Measurements from ENCODE around the gene KRT23. TPM values are rescaled to one million over a fixed set of nuclear protein-coding genes. Genes with fewer than 3 reads are reported as not detected.

Gene KRT23
- total and polyA plus RNA-seq, 2 experiments from 2014 or later = not detected

DNA sequence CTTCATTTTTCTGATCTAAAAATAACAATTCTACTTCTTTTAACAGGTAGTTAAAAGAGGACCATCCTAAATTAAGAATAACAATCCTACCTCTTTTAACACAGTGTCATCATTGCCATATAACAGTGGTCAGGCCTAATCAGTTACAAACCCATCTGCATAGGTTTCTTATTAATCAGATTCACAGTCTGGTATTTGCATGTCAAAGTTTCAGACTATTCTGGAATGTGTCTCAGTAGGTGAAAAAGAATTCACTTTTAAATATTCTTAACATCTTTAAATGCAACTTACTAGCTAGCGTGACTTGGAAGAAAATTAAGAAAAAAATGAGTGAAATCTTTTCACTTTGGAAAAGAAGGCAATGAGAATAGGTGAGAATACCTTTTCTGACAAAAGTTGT lies 63.6 kb downstream of the KRT23 start (continued):
- TF ChIP-seq, protein P1, sequence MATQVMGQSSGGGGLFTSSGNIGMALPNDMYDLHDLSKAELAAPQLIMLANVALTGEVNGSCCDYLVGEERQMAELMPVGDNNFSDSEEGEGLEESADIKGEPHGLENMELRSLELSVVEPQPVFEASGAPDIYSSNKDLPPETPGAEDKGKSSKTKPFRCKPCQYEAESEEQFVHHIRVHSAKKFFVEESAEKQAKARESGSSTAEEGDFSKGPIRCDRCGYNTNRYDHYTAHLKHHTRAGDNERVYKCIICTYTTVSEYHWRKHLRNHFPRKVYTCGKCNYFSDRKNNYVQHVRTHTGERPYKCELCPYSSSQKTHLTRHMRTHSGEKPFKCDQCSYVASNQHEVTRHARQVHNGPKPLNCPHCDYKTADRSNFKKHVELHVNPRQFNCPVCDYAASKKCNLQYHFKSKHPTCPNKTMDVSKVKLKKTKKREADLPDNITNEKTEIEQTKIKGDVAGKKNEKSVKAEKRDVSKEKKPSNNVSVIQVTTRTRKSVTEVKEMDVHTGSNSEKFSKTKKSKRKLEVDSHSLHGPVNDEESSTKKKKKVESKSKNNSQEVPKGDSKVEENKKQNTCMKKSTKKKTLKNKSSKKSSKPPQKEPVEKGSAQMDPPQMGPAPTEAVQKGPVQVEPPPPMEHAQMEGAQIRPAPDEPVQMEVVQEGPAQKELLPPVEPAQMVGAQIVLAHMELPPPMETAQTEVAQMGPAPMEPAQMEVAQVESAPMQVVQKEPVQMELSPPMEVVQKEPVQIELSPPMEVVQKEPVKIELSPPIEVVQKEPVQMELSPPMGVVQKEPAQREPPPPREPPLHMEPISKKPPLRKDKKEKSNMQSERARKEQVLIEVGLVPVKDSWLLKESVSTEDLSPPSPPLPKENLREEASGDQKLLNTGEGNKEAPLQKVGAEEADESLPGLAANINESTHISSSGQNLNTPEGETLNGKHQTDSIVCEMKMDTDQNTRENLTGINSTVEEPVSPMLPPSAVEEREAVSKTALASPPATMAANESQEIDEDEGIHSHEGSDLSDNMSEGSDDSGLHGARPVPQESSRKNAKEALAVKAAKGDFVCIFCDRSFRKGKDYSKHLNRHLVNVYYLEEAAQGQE (IDR thresholded peaks at IDR 0.05; ENCODE audit: unreplicated experiment) = no peak
- no peak for TF ChIP-seq JUNB (IDR thresholded peaks at IDR 0.05; ENCODE audit: unreplicated experiment)

DNA sequence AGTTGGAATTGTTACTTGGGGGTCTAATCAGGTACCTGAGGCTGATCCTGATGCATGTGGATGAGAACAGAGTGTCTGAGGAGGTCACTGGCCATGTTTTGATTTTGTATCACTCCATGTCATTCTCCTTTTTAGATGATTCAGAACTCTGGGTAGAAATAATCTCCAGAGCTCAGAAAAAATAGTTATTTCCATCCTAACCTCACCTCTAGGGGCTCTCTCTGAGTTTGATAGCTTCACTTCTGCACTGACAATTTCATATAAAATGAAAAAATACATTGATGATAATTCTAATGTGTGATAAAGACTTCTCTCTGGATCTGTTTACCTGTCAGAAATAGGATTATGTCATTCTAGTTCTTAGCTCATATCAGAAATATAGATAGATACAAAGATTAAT lies 64.2 kb downstream of the KRT23 start:
- peak overlapping the region; percentile 17; the same call in 1 of the 2 replicates for H3K27ac Mint-ChIP-seq
- TF ChIP-seq, protein P2, sequence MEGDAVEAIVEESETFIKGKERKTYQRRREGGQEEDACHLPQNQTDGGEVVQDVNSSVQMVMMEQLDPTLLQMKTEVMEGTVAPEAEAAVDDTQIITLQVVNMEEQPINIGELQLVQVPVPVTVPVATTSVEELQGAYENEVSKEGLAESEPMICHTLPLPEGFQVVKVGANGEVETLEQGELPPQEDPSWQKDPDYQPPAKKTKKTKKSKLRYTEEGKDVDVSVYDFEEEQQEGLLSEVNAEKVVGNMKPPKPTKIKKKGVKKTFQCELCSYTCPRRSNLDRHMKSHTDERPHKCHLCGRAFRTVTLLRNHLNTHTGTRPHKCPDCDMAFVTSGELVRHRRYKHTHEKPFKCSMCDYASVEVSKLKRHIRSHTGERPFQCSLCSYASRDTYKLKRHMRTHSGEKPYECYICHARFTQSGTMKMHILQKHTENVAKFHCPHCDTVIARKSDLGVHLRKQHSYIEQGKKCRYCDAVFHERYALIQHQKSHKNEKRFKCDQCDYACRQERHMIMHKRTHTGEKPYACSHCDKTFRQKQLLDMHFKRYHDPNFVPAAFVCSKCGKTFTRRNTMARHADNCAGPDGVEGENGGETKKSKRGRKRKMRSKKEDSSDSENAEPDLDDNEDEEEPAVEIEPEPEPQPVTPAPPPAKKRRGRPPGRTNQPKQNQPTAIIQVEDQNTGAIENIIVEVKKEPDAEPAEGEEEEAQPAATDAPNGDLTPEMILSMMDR (conservative IDR thresholded peaks at IDR 0.05; ENCODE audit: low read depth in 2 of 2) = peak in 1 of 2 experiments; percentile 29; a peak in 2 of 4 replicates
- no peak for TF ChIP-seq JUNB (IDR thresholded peaks at IDR 0.05; ENCODE audit: unreplicated experiment)

More for the DNA sequence above, 64.2 kb downstream of the KRT23 start:
- H3K4me3 ChIP-seq = no peak overlapping the region
- H3K36me3 ChIP-seq (ENCODE audit: insufficient read depth) = no peaks in the 10 kb centered on the region
- H4K20me1 ChIP-seq (replicated peaks; ENCODE audit: insufficient read depth) = no peaks in the 10 kb centered on the region
- H3K4me1 ChIP-seq (ENCODE audit: insufficient read depth) = peaks cover 9% of the 10 kb centered on the region
- H3K9me2 ChIP-seq (ENCODE audit: insufficient read depth) = no peaks in the 10 kb centered on the region; the same call in 1 of the 2 replicates
- Mint-ChIP-seq H3K27me3 (ENCODE audit: insufficient read depth, low read depth, poor library complexity) (no peaks in the 10 kb centered on the region), H3K4me1 (peaks cover 24% of the 10 kb centered on the region), H3K36me3 (ENCODE audit: low read depth) (no peaks in the 10 kb centered on the region), H3K9me3 (no peaks in the 10 kb centered on the region; the same call in 2 of the 3 replicates), H3K4me3 (no peak overlapping the region)
- DNase-seq (ENCODE audit: low spot score) (no peak), ATAC-seq (no peak)
- peak overlapping the region; percentile 59 for H3K4me2 ChIP-seq
- no peak overlapping the region for H3K27ac ChIP-seq (ENCODE audit: low read depth)
- H2AFZ ChIP-seq = no peak overlapping the region
- no peaks in the 10 kb centered on the region for H3K27me3 ChIP-seq (ENCODE audit: insufficient read depth)
- H3F3A ChIP-seq (replicated peaks; ENCODE audit: low read depth) = no peaks in the 10 kb centered on the region
- no peaks in the 10 kb centered on the region for H3K79me2 ChIP-seq (replicated peaks; ENCODE audit: insufficient read depth)

Other genes with a start within 250 kb of the KRT23 start
Only the 30 nearest of the 33 such genes appear.
- not detected in 2 replicates for gene KRT25, start 182.3 kb downstream of the KRT23 start, total RNA-seq (2014; rRNA removed; shearing (Covaris generic))
- gene KRT25, start 182.3 kb downstream of the KRT23 start, polyA plus RNA-seq (2016; fragmentation: Nextera tagmentation; extraction: Ambion mirVana) = not detected in 2 replicates
- gene KRT26, start 165.4 kb downstream of the KRT23 start, total RNA-seq (2014; rRNA removed; shearing (Covaris generic)) = not detected in 2 replicates
- not detected in 2 replicates for gene KRT26, start 165.4 kb downstream of the KRT23 start, polyA plus RNA-seq (2016; fragmentation: Nextera tagmentation; extraction: Ambion mirVana)
- not detected in 2 replicates for gene KRT27, start 155.1 kb downstream of the KRT23 start, total RNA-seq (2014; rRNA removed; shearing (Covaris generic))
- gene KRT27, start 155.1 kb downstream of the KRT23 start, polyA plus RNA-seq (2016; fragmentation: Nextera tagmentation; extraction: Ambion mirVana) = not detected in 2 replicates
- gene KRT28, start 137.7 kb downstream of the KRT23 start, total RNA-seq (2014; rRNA removed; shearing (Covaris generic)) = not detected in 2 replicates
- gene KRT28, start 137.7 kb downstream of the KRT23 start, polyA plus RNA-seq (2016; fragmentation: Nextera tagmentation; extraction: Ambion mirVana) = not detected in 2 replicates
- gene KRT10, start 115.0 kb downstream of the KRT23 start, total RNA-seq (2014; rRNA removed; shearing (Covaris generic)) = 7.8 and 9.6 TPM in 2 replicates
- 117 and 123 TPM in 2 replicates for gene KRT10, start 115.0 kb downstream of the KRT23 start, polyA plus RNA-seq (2016; fragmentation: Nextera tagmentation; extraction: Ambion mirVana)
- gene KRT12, start 70.4 kb downstream of the KRT23 start, total RNA-seq (2014; rRNA removed; shearing (Covaris generic)) = not detected in 2 replicates
- gene KRT12, start 70.4 kb downstream of the KRT23 start, polyA plus RNA-seq (2016; fragmentation: Nextera tagmentation; extraction: Ambion mirVana) = not detected in 2 replicates
- gene KRT20, start 52.4 kb downstream of the KRT23 start, total RNA-seq (2014; rRNA removed; shearing (Covaris generic)) = not detected in 2 replicates
- gene KRT20, start 52.4 kb downstream of the KRT23 start, polyA plus RNA-seq (2016; fragmentation: Nextera tagmentation; extraction: Ambion mirVana) = not detected in 2 replicates
- gene KRT39, start 29.3 kb upstream of the KRT23 start, total RNA-seq (2014; rRNA removed; shearing (Covaris generic)) = not detected in 2 replicates
- not detected in 2 replicates for gene KRT39, start 29.3 kb upstream of the KRT23 start, polyA plus RNA-seq (2016; fragmentation: Nextera tagmentation; extraction: Ambion mirVana)
- not detected in 2 replicates for gene KRT40, start 46.7 kb upstream of the KRT23 start, total RNA-seq (2014; rRNA removed; shearing (Covaris generic))
- not detected in 2 replicates for gene KRT40, start 46.7 kb upstream of the KRT23 start, polyA plus RNA-seq (2016; fragmentation: Nextera tagmentation; extraction: Ambion mirVana)
- gene KRTAP3-3, start 56.5 kb upstream of the KRT23 start, total RNA-seq (2014; rRNA removed; shearing (Covaris generic)) = not detected in 2 replicates
- not detected in 2 replicates for gene KRTAP3-3, start 56.5 kb upstream of the KRT23 start, polyA plus RNA-seq (2016; fragmentation: Nextera tagmentation; extraction: Ambion mirVana)
- not detected in 2 replicates for gene KRTAP3-2, start 62.3 kb upstream of the KRT23 start, total RNA-seq (2014; rRNA removed; shearing (Covaris generic))
- not detected in 2 replicates for gene KRTAP3-2, start 62.3 kb upstream of the KRT23 start, polyA plus RNA-seq (2016; fragmentation: Nextera tagmentation; extraction: Ambion mirVana)
- gene KRTAP3-1, start 71.5 kb upstream of the KRT23 start, total RNA-seq (2014; rRNA removed; shearing (Covaris generic)) = not detected in 2 replicates
- not detected in 2 replicates for gene KRTAP3-1, start 71.5 kb upstream of the KRT23 start, polyA plus RNA-seq (2016; fragmentation: Nextera tagmentation; extraction: Ambion mirVana)
- gene KRTAP1-5, start 89.6 kb upstream of the KRT23 start, total RNA-seq (2014; rRNA removed; shearing (Covaris generic)) = not detected in 2 replicates
- gene KRTAP1-5, start 89.6 kb upstream of the KRT23 start, polyA plus RNA-seq (2016; fragmentation: Nextera tagmentation; extraction: Ambion mirVana) = not detected in 2 replicates
- not detected in 2 replicates for gene KRTAP1-4, start 92.5 kb upstream of the KRT23 start, total RNA-seq (2014; rRNA removed; shearing (Covaris generic))
- not detected in 2 replicates for gene KRTAP1-4, start 92.5 kb upstream of the KRT23 start, polyA plus RNA-seq (2016; fragmentation: Nextera tagmentation; extraction: Ambion mirVana)
- gene KRTAP1-3, start 97.2 kb upstream of the KRT23 start, total RNA-seq (2014; rRNA removed; shearing (Covaris generic)) = not detected in 2 replicates
- gene KRTAP1-3, start 97.2 kb upstream of the KRT23 start, polyA plus RNA-seq (2016; fragmentation: Nextera tagmentation; extraction: Ambion mirVana) = not detected in 2 replicates
- not detected in 2 replicates for gene KRTAP1-1, start 103.8 kb upstream of the KRT23 start, total RNA-seq (2014; rRNA removed; shearing (Covaris generic))
- not detected in 2 replicates for gene KRTAP1-1, start 103.8 kb upstream of the KRT23 start, polyA plus RNA-seq (2016; fragmentation: Nextera tagmentation; extraction: Ambion mirVana)
- gene KRTAP2-1, start 109.7 kb upstream of the KRT23 start, total RNA-seq (2014; rRNA removed; shearing (Covaris generic)) = not detected in 2 replicates
- not detected in 2 replicates for gene KRTAP2-1, start 109.7 kb upstream of the KRT23 start, polyA plus RNA-seq (2016; fragmentation: Nextera tagmentation; extraction: Ambion mirVana)
- gene KRTAP2-2, start 117.6 kb upstream of the KRT23 start, total RNA-seq (2014; rRNA removed; shearing (Covaris generic)) = not detected in 2 replicates
- not detected in 2 replicates for gene KRTAP2-2, start 117.6 kb upstream of the KRT23 start, polyA plus RNA-seq (2016; fragmentation: Nextera tagmentation; extraction: Ambion mirVana)
- not detected in 2 replicates for gene KRTAP2-3, start 122.5 kb upstream of the KRT23 start, total RNA-seq (2014; rRNA removed; shearing (Covaris generic))
- gene KRTAP2-3, start 122.5 kb upstream of the KRT23 start, polyA plus RNA-seq (2016; fragmentation: Nextera tagmentation; extraction: Ambion mirVana) = not detected in 2 replicates
- not detected in 2 replicates for gene KRTAP2-4, start 128.2 kb upstream of the KRT23 start, total RNA-seq (2014; rRNA removed; shearing (Covaris generic))
- not detected in 2 replicates for gene KRTAP2-4, start 128.2 kb upstream of the KRT23 start, polyA plus RNA-seq (2016; fragmentation: Nextera tagmentation; extraction: Ambion mirVana)
- not detected in 2 replicates for gene KRTAP4-7, start 146.5 kb upstream of the KRT23 start, total RNA-seq (2014; rRNA removed; shearing (Covaris generic))
- gene KRTAP4-7, start 146.5 kb upstream of the KRT23 start, polyA plus RNA-seq (2016; fragmentation: Nextera tagmentation; extraction: Ambion mirVana) = not detected in 2 replicates
- gene KRTAP4-8, start 160.5 kb upstream of the KRT23 start, total RNA-seq (2014; rRNA removed; shearing (Covaris generic)) = not detected in 2 replicates
- gene KRTAP4-8, start 160.5 kb upstream of the KRT23 start, polyA plus RNA-seq (2016; fragmentation: Nextera tagmentation; extraction: Ambion mirVana) = not detected in 2 replicates
- not detected in 2 replicates for gene KRTAP4-16, start 164.6 kb upstream of the KRT23 start, total RNA-seq (2014; rRNA removed; shearing (Covaris generic))
- gene KRTAP4-16, start 164.6 kb upstream of the KRT23 start, polyA plus RNA-seq (2016; fragmentation: Nextera tagmentation; extraction: Ambion mirVana) = not detected in 2 replicates
- gene KRTAP4-9, start 167.7 kb upstream of the KRT23 start, total RNA-seq (2014; rRNA removed; shearing (Covaris generic)) = not detected in 2 replicates
- gene KRTAP4-9, start 167.7 kb upstream of the KRT23 start, polyA plus RNA-seq (2016; fragmentation: Nextera tagmentation; extraction: Ambion mirVana) = not detected in 2 replicates
- not detected in 2 replicates for gene KRTAP4-11, start 180.7 kb upstream of the KRT23 start, total RNA-seq (2014; rRNA removed; shearing (Covaris generic))
- gene KRTAP4-11, start 180.7 kb upstream of the KRT23 start, polyA plus RNA-seq (2016; fragmentation: Nextera tagmentation; extraction: Ambion mirVana) = not detected in 2 replicates
- not detected in 2 replicates for gene KRTAP4-12, start 186.5 kb upstream of the KRT23 start, total RNA-seq (2014; rRNA removed; shearing (Covaris generic))
- not detected in 2 replicates for gene KRTAP4-12, start 186.5 kb upstream of the KRT23 start, polyA plus RNA-seq (2016; fragmentation: Nextera tagmentation; extraction: Ambion mirVana)
- gene KRTAP4-6, start 202.9 kb upstream of the KRT23 start, total RNA-seq (2014; rRNA removed; shearing (Covaris generic)) = not detected in 2 replicates
- gene KRTAP4-6, start 202.9 kb upstream of the KRT23 start, polyA plus RNA-seq (2016; fragmentation: Nextera tagmentation; extraction: Ambion mirVana) = not detected in 2 replicates
- gene KRTAP4-5, start 212.2 kb upstream of the KRT23 start, total RNA-seq (2014; rRNA removed; shearing (Covaris generic)) = not detected in 2 replicates
- not detected in 2 replicates for gene KRTAP4-5, start 212.2 kb upstream of the KRT23 start, polyA plus RNA-seq (2016; fragmentation: Nextera tagmentation; extraction: Ambion mirVana)
- gene KRTAP4-4, start 223.1 kb upstream of the KRT23 start, total RNA-seq (2014; rRNA removed; shearing (Covaris generic)) = not detected in 2 replicates
- gene KRTAP4-4, start 223.1 kb upstream of the KRT23 start, polyA plus RNA-seq (2016; fragmentation: Nextera tagmentation; extraction: Ambion mirVana) = not detected in 2 replicates
- not detected in 2 replicates for gene KRTAP4-3, start 230.6 kb upstream of the KRT23 start, total RNA-seq (2014; rRNA removed; shearing (Covaris generic))
- gene KRTAP4-3, start 230.6 kb upstream of the KRT23 start, polyA plus RNA-seq (2016; fragmentation: Nextera tagmentation; extraction: Ambion mirVana) = not detected in 2 replicates

Measured in GM23338 (cell line).